Gastrocnemius medialis (tissue), 4 donors: Measurements from ENCODE around the gene HCFC1. TPM values are rescaled to one million over a fixed set of nuclear protein-coding genes. Genes with fewer than 3 reads are reported as not detected.

Experiments
- ATAC-seq, 2 donors: fragments of 150-250 bp; one replicate each; pipeline ENCODE4 v1.9.1; 2016
- DNase-seq, 2 donors: peaks; one replicate each; pipeline ENCODE4 v3.0.0-alpha.2; 2019
- H3K27ac ChIP-seq, 4 donors: fragments of 200-600 bp; sonication (generic); 1 replicate in 1 of 4; 2 replicates in 3 of 4; pipeline ENCODE4 v1.5.1; 2016 to 2018; ENCODE audit warnings: mild to moderate bottlenecking in 2 of 4, moderate library complexity in 1 of 4
- H3K27me3 ChIP-seq, 3 donors: fragments of 200-600 bp; sonication (generic) in 2 of 3; 1 replicate in 1 of 3; 2 replicates in 2 of 3; pipeline versions ENCODE4 v1.5.1 to v1.6.0; 2016 to 2019; ENCODE audit warnings: mild to moderate bottlenecking in 1 of 3, moderate library complexity in 1 of 3
- H3K36me3 ChIP-seq, 2 donors: fragments of 200-600 bp; sonication (generic) in 1 of 2; one replicate each; pipeline ENCODE4 v1.5.1; 2017 to 2018
- H3K4me1 ChIP-seq, 2 donors: fragments of 200-600 bp; sonication (generic) in 1 of 2; one replicate each; pipeline ENCODE4 v1.5.1; 2016 to 2017; ENCODE audit warnings: mild to moderate bottlenecking in 2 of 2
- H3K4me3 ChIP-seq, 4 donors: fragments of 200-600 bp; sonication (generic) in 3 of 4; 1 replicate in 1 of 4; 2 replicates in 3 of 4; pipeline ENCODE4 v1.5.1; 2016 to 2019; ENCODE audit warnings: mild to moderate bottlenecking in 2 of 4
- H3K9me3 ChIP-seq, 3 donors: fragments of 200-600 bp; sonication (generic) in 2 of 3; 1 replicate in 1 of 3; 2 replicates in 2 of 3; pipeline ENCODE4 v1.5.1; 2016 to 2019
- CTCF ChIP-seq, 5 experiments: fragments of 450-650 bp in 3 of 5; fragments of 200-600 bp in 2 of 5; sonication (generic) in 2 of 5; IDR thresholded peaks in 4 of 5; conservative IDR thresholded peaks in 1 of 5; 1 replicate in 4 of 5; 2 replicates in 1 of 5; pipeline ENCODE4 v1.5.1; 2016 to 2019; ENCODE audit warnings: antibody characterized with exemption in 5 of 5, mild to moderate bottlenecking in 3 of 5, moderate library complexity in 3 of 5
- POLR2A ChIP-seq, 2 donors: fragments of 450-650 bp; IDR thresholded peaks; one replicate each; pipeline ENCODE4 v1.6.1; 2017; ENCODE audit warnings: antibody characterized with exemption in 2 of 2, mild to moderate bottlenecking in 2 of 2, moderate library complexity in 2 of 2
- in situ Hi-C, 4 donors: fragments of 200-750 bp; cut with MboI; loops; one replicate each; pipeline versions ENCODE4 v1.15.0 to v1.8.0; 2017; ENCODE audit warnings: low sequenced_read_pairs in 4 of 4
- intact Hi-C: fragments of 100-400 bp; cut with DNase I; formaldehyde crosslinking; loops from one replicate; pipeline ENCODE4 v1.15.1; 2023; ENCODE audit warnings: low total_unique reads
- total RNA-seq, 4 donors: library from RNA; depleted of rRNA; stranded (reverse); fragments of >200 nt; gene quantifications; one replicate each; pipeline versions ENCODE4 v1.1.0 to v1.2.3, GENCODE V29; 2016

Gene HCFC1
- total RNA-seq, 4 donors from 2014 or later, result 15.9 to 56.4 (median 51.8) TPM

DNA sequence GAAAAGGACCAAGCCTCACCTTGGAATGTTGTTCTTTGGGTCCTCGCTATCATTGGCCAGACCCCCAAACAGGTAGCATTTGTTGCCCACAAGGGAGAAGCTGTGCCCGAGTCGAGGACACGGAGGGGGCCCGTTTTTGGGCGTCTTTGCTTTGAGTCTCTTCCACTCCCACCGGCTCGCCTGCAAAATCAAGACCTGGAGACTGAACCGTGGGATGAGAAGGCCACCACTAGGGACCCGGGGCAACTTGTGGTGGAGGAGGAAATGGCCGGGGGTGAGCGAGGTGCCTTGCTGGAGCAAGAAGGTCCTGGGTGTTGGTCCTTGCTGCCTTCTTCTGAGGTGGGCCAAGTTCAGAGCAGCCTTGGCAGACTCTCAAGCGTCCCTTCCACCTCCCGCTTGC, 7.5 kb downstream of the HCFC1 start:
- no peaks in the 10 kb centered on the region for H3K9me3 ChIP-seq
- in situ Hi-C loops, result loop anchor here in 3 of 4 donors (25.0 kb wide), 4 partner anchors 98 to 1002 kb away; partner anchors contain the start of genes IDH3G (in 2 of the 3), SRPK3 (in 2 of the 3), SSR4 (in 2 of the 3) and G6PD (in 1 of the 3)
- intact Hi-C loops, result no loop called here
- no peaks in the 10 kb centered on the region for H3K27me3 ChIP-seq
- DNase-seq (no peak), ATAC-seq (no peak)
- peak overlapping the region in 2 of 4 donors; percentile 99 to 100 for H3K27ac ChIP-seq
- H3K36me3 ChIP-seq, result peaks cover 0 to 36% of the 10 kb centered on the region in 2 donors
- TF ChIP-seq CTCF (IDR thresholded peaks at IDR 0.05 in 4 of 5, conservative IDR thresholded peaks at IDR 0.05 in 1 of 5) (no peak), POLR2A (IDR thresholded peaks at IDR 0.05) (no peak)
- no peak overlapping the region for H3K4me3 ChIP-seq
- H3K4me1 ChIP-seq, result peaks cover 32 to 34% of the 10 kb centered on the region in 2 donors

DNA sequence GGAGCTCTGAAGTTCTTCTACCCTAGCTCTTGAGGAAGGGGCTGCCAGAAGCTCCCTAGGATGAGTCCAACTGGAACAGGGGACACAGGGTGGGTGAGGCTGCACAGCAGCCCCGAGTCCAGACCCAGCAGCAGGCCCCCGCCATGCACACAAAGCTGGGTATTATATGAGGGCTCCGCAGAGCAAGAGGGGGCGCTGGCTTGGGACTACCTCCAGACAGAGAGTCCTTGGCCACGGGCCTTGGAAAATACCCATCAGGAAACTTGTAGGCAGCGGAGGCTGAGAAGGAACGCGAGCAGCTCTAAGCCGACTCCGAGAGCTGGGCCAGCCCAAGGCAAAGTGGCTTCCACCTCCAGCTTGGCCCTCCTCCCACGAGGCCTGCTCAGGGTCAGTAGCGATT, 8.1 kb downstream of the HCFC1 start:
- intact Hi-C loops (no loop called here), in situ Hi-C loops (loop anchor here in 3 of 4 donors (25.0 kb wide), 4 partner anchors 99 to 1001 kb away; partner anchors contain the start of genes IDH3G (in 2 of the 3), SRPK3 (in 2 of the 3), SSR4 (in 2 of the 3) and G6PD (in 1 of the 3))
- Histone ChIP-seq H3K4me1 (peaks cover 26 to 29% of the 10 kb centered on the region in 2 donors), H3K27ac (peak overlapping the region in 1 of 4 donors; percentile 100), H3K9me3 (no peaks in the 10 kb centered on the region), H3K4me3 (no peak overlapping the region), H3K36me3 (peaks cover 0 to 42% of the 10 kb centered on the region in 2 donors), H3K27me3 (no peaks in the 10 kb centered on the region)
- ATAC-seq (no peak), DNase-seq (no peak)
- TF ChIP-seq CTCF (IDR thresholded peaks at IDR 0.05 in 4 of 5, conservative IDR thresholded peaks at IDR 0.05 in 1 of 5) (no peak), POLR2A (IDR thresholded peaks at IDR 0.05) (no peak)

- intact Hi-C loops (no loop called here), in situ Hi-C loops (loop anchor here in 3 of 4 donors (25.0 kb wide), 4 partner anchors 101 to 999 kb away; partner anchors contain the start of genes IDH3G (in 2 of the 3), SRPK3 (in 2 of the 3), SSR4 (in 2 of the 3) and G6PD (in 1 of the 3))
- Histone ChIP-seq H3K4me3 (no peak overlapping the region), H3K27ac (no peak overlapping the region), H3K27me3 (no peaks in the 10 kb centered on the region), H3K9me3 (no peaks in the 10 kb centered on the region), H3K36me3 (peaks cover 0 to 63% of the 10 kb centered on the region in 2 donors), H3K4me1 (peaks cover 5 to 6% of the 10 kb centered on the region in 2 donors)
- DNase-seq (no peak), ATAC-seq (no peak)
- TF ChIP-seq POLR2A (IDR thresholded peaks at IDR 0.05), result no peak
- no peak for TF ChIP-seq CTCF (IDR thresholded peaks at IDR 0.05 in 4 of 5, conservative IDR thresholded peaks at IDR 0.05 in 1 of 5)
Measured at GRCh38 chrX:153961292-153961691, 10.3 kb downstream of the HCFC1 start.

- Histone ChIP-seq H3K36me3 (peaks cover 0 to 66% of the 10 kb centered on the region in 2 donors), H3K9me3 (no peaks in the 10 kb centered on the region), H3K4me3 (no peak overlapping the region), H3K27ac (no peak overlapping the region), H3K4me1 (peaks cover 0 to 1% of the 10 kb centered on the region in 2 donors), H3K27me3 (no peaks in the 10 kb centered on the region)
- no peak for DNase-seq
- no peak for ATAC-seq
- in situ Hi-C loops, result loop anchor here in 3 of 4 donors (25.0 kb wide), 4 partner anchors 102 to 998 kb away; partner anchors contain the start of genes IDH3G (in 2 of the 3), SRPK3 (in 2 of the 3), SSR4 (in 2 of the 3) and G6PD (in 1 of the 3)
- TF ChIP-seq CTCF (IDR thresholded peaks at IDR 0.05 in 4 of 5, conservative IDR thresholded peaks at IDR 0.05 in 1 of 5), result no peak
- intact Hi-C loops, result no loop called here
Measured at GRCh38 chrX:153960786-153961185, 10.8 kb downstream of the HCFC1 start.
